IMR-90 (cell line): ENCODE measurements around the gene ABL1. TPM values are rescaled to one million over a fixed set of nuclear protein-coding genes. Genes with fewer than 3 reads are reported as not detected.

Experiments used
- ATAC-seq: fragments of 200-7000 bp; cut with Tn5 transposase; 2 replicates; pipeline ENCODE4 v1.9.1; 2020; ENCODE audit warnings: low read depth, mild to moderate bottlenecking, moderate library complexity
- BruUV-seq: library from RNA; stranded (reverse); fragments of 400-500 nt; replicated peaks from 2 replicates; lab custom pipeline; 2021; lab: Mats Ljungman, UMichigan
- CTCF ChIA-PET: fragments of 300-600 bp; formaldehyde crosslinking; extraction: SDS; loops from one replicate; lab custom pipeline; 2021; ENCODE audit warnings: antibody characterized with exemption; lab: Yijun Ruan, JAX
- POLR2A ChIA-PET: fragments of 300-600 bp; sonication (Branson Sonifier 250); formaldehyde crosslinking; loops from one replicate; lab custom pipeline; 2022; ENCODE audit warnings: antibody characterized with exemption; ENCODE audit not compliant: unreplicated experiment; lab: Charles Lee
- DNase-seq: peaks from one replicate; pipeline ENCODE4 v3.0.0; 2013
- H2AFZ ChIP-seq: replicated peaks from 2 replicates; pipeline ENCODE3; 2013; ENCODE audit warnings: low read length, mild to moderate bottlenecking; ENCODE audit not compliant: poor library complexity
- H2AK5ac ChIP-seq: 2 replicates; pipeline ENCODE4 v1.6.1; 2013; ENCODE audit warnings: low read depth, low read length, inconsistent platforms
- H2AK9ac ChIP-seq: replicated peaks from 2 replicates; pipeline ENCODE3; 2013; ENCODE audit warnings: mild to moderate bottlenecking, low read depth, low read length, moderate library complexity; ENCODE audit not compliant: poor library complexity
- H2BK120ac ChIP-seq: 2 replicates; pipeline ENCODE4 v1.6.1; 2013; ENCODE audit warnings: low read depth, low read length, inconsistent platforms
- H2BK15ac ChIP-seq: 3 replicates; pipeline ENCODE4 v1.6.1; 2013; ENCODE audit warnings: low read depth, low read length, inconsistent platforms
- H2BK20ac ChIP-seq: 2 replicates; pipeline ENCODE4 v1.6.1; 2013; ENCODE audit warnings: low read depth, mild to moderate bottlenecking, inconsistent platforms, low read length, moderate library complexity
- H2BK5ac ChIP-seq: 2 replicates; pipeline ENCODE4 v1.6.1; 2013; ENCODE audit warnings: mild to moderate bottlenecking, low read depth, low read length, inconsistent platforms; ENCODE audit not compliant: poor library complexity, severe bottlenecking
- H3K14ac ChIP-seq: replicated peaks from 2 replicates; pipeline ENCODE4 v1.6.1; 2013; ENCODE audit warnings: low read depth, low read length, inconsistent platforms
- H3K18ac ChIP-seq: 2 replicates; pipeline ENCODE4 v1.6.1; 2013; ENCODE audit warnings: low read depth, low read length, control low read depth
- H3K23ac ChIP-seq: 2 replicates; pipeline ENCODE4 v1.6.1; 2013; ENCODE audit warnings: low read depth, low read length, inconsistent platforms
- H3K27ac ChIP-seq: 2 replicates; pipeline ENCODE4 v1.5.1; 2013; ENCODE audit warnings: mild to moderate bottlenecking, control low read depth, low read length; ENCODE audit not compliant: insufficient read depth
- H3K27me3 ChIP-seq: 2 replicates; pipeline ENCODE4 v1.6.1; 2013; ENCODE audit warnings: low read length; ENCODE audit not compliant: control insufficient read depth, insufficient read depth
- H3K36me3 ChIP-seq: 2 replicates; pipeline ENCODE4 v1.6.1; 2013; ENCODE audit warnings: low read length, mixed read lengths; ENCODE audit not compliant: control insufficient read depth, insufficient read depth
- H3K4ac ChIP-seq: 2 replicates; pipeline ENCODE4 v1.6.1; 2013; ENCODE audit warnings: low read depth, low read length, inconsistent platforms
- H3K4me1 ChIP-seq: 2 replicates; pipeline ENCODE4 v1.6.1; 2013; ENCODE audit warnings: low read length, mixed read lengths; ENCODE audit not compliant: control insufficient read depth, insufficient read depth
- H3K4me2 ChIP-seq: 2 replicates; pipeline ENCODE4 v1.6.1; 2013; ENCODE audit warnings: low read depth, mild to moderate bottlenecking, control low read depth, low read length, moderate library complexity
- H3K4me3 ChIP-seq: 2 replicates; pipeline ENCODE4 v1.5.1; 2013; ENCODE audit warnings: low read depth, mild to moderate bottlenecking, control low read depth, low read length, moderate library complexity; ENCODE audit not compliant: insufficient read depth
- H3K56ac ChIP-seq: 2 replicates; pipeline ENCODE4 v1.6.1; 2013; ENCODE audit warnings: low read length, inconsistent platforms; ENCODE audit not compliant: insufficient read depth; ENCODE audit errors: extremely low read depth
- H3K79me1 ChIP-seq, 2 experiments: 2 replicates each; pipeline ENCODE4 v1.6.1; 2013; ENCODE audit warnings: low read length in 2 of 2, inconsistent platforms in 1 of 2, low read depth in 1 of 2
- H3K9ac ChIP-seq: 2 replicates; pipeline ENCODE4 v1.6.1; 2013; ENCODE audit warnings: low read depth, low read length, control low read depth
- H3K9me1 ChIP-seq: 2 replicates; pipeline ENCODE4 v1.6.1; 2013; ENCODE audit warnings: low read length, inconsistent platforms; ENCODE audit not compliant: insufficient read depth
- H3K9me3 ChIP-seq: 2 replicates; pipeline ENCODE4 v1.6.1; 2013; ENCODE audit warnings: low read length; ENCODE audit not compliant: control insufficient read depth, insufficient read depth
- H4K20me1 ChIP-seq: 2 replicates; pipeline ENCODE4 v1.6.1; 2013; ENCODE audit warnings: low read length, inconsistent platforms; ENCODE audit not compliant: insufficient read depth
- H4K5ac ChIP-seq: 2 replicates; pipeline ENCODE4 v1.6.1; 2013; ENCODE audit warnings: mild to moderate bottlenecking, low read depth, low read length, control low read depth
- H4K8ac ChIP-seq, 2 experiments: 2 replicates each; pipeline ENCODE4 v1.6.1; 2013; ENCODE audit warnings: low read depth in 2 of 2, low read length in 2 of 2, control low read depth in 1 of 2, inconsistent platforms in 1 of 2
- H4K91ac ChIP-seq: 2 replicates; pipeline ENCODE4 v1.6.1; 2013; ENCODE audit warnings: low read depth, low read length, inconsistent platforms; ENCODE audit not compliant: insufficient read depth
- BHLHE40 ChIP-seq: fragments of 150-350 bp; IDR thresholded peaks from 2 replicates; pipeline ENCODE4 v1.6.1; 2016; ENCODE audit warnings: mild to moderate bottlenecking, low read depth, low read length
- CEBPB ChIP-seq: IDR thresholded peaks from 2 replicates; pipeline ENCODE4 v1.6.1; 2012; ENCODE audit warnings: low read depth, low read length, improper control_type of control experiment
- CHD1 ChIP-seq: IDR thresholded peaks from 2 replicates; pipeline ENCODE4 v1.6.1; 2012; ENCODE audit warnings: low read depth, low read length, improper control_type of control experiment
- FOS ChIP-seq: fragments of 150-350 bp; IDR thresholded peaks from 2 replicates; pipeline ENCODE4 v1.6.1; 2016; ENCODE audit warnings: low read depth, low read length
- MAFK ChIP-seq: IDR thresholded peaks from 2 replicates; pipeline ENCODE4 v1.6.1; 2012; ENCODE audit warnings: low read depth, low read length, improper control_type of control experiment
- MAZ ChIP-seq: IDR thresholded peaks from 2 replicates; pipeline ENCODE4 v1.6.1; 2012; ENCODE audit warnings: low read depth, mild to moderate bottlenecking, low read length, improper control_type of control experiment, moderate library complexity, borderline replicate concordance
- NFE2L2 ChIP-seq: fragments of 150-350 bp; IDR thresholded peaks from 2 replicates; pipeline ENCODE4 v1.6.1; 2016; ENCODE audit warnings: low read depth, mild to moderate bottlenecking, low read length
- POLR2A ChIP-seq: IDR thresholded peaks from 2 replicates; pipeline ENCODE4 v1.6.1; 2012; ENCODE audit warnings: mild to moderate bottlenecking, low read depth, low read length
- RAD21 ChIP-seq: IDR thresholded peaks from 2 replicates; pipeline ENCODE4 v1.6.1; 2012; ENCODE audit warnings: low read length, improper control_type of control experiment
- RCOR1 ChIP-seq: IDR thresholded peaks from 2 replicates; pipeline ENCODE4 v1.6.1; 2012; ENCODE audit warnings: mild to moderate bottlenecking, low read length, improper control_type of control experiment; ENCODE audit not compliant: insufficient replicate concordance
- RFX5 ChIP-seq: IDR thresholded peaks from 2 replicates; pipeline ENCODE4 v1.8.0; 2012; ENCODE audit warnings: low read depth, mild to moderate bottlenecking, low read length, moderate library complexity
- SMC3 ChIP-seq: fragments of 150-350 bp; IDR thresholded peaks from 2 replicates; pipeline ENCODE4 v1.6.1; 2016; ENCODE audit warnings: low read depth, mild to moderate bottlenecking, antibody characterized with exemption, low read length, moderate library complexity
- WGBS, 2 experiments: methylation state at CpG; one replicate each; pipeline versions ENCODE4 v1.1.5 to v1.1.7; 2013; ENCODE audit warnings: missing lambda C conversion rate in 2 of 2; ENCODE audit not compliant: insufficient read length in 1 of 2; ENCODE audit errors: extremely low coverage in 2 of 2; 5-methylcytosine and 5-hydroxymethylcytosine counted together
- dilution Hi-C: fragments of 300-500 bp; cut with HindIII; formaldehyde crosslinking; loops from one replicate; pipeline ENCODE4 v1.14.3; 2018; ENCODE audit warnings: low sequenced_read_pairs; ENCODE audit not compliant: unreplicated experiment
- in situ Hi-C: fragments of 300-500 bp; cut with MboI; formaldehyde crosslinking; loops from 3 replicates; pipeline ENCODE4 v1.14.3; 2019; ENCODE audit warnings: low sequenced_read_pairs, inconsistent platforms, mixed read lengths
- intact Hi-C: fragments of 100-400 bp; cut with micrococcal nuclease; formaldehyde crosslinking; loops from 2 replicates; pipeline ENCODE4 v1.10.0; 2022
- polyA plus RNA-seq, 3 experiments: library from polyadenylated mRNA; depleted of rRNA; stranded (reverse); fragments of >200 nt; gene quantifications; 2 replicates each; pipeline ENCODE4 v1.2.3, GENCODE V29; 2012; ENCODE audit warnings: low replicate concordance in 1 of 3
- total RNA-seq: library from RNA; depleted of rRNA; stranded (reverse); fragments of >200 nt; gene quantifications from 2 replicates; pipeline ENCODE4 v1.2.3, GENCODE V29; 2012
- TF ChIP-seq, protein P1 (sequence below): fragments of 150-350 bp; IDR thresholded peaks from 2 replicates; pipeline ENCODE4 v1.6.1; 2016; ENCODE audit warnings: low read depth, mild to moderate bottlenecking, low read length, moderate library complexity, borderline replicate concordance
- TF ChIP-seq, protein P2 (sequence below): fragments of 150-350 bp; IDR thresholded peaks from 2 replicates; pipeline ENCODE4 v1.6.1; 2017; ENCODE audit warnings: mild to moderate bottlenecking, antibody characterized with exemption, low read length, low read depth
- TF ChIP-seq, protein P3 (sequence below): conservative IDR thresholded peaks from 2 replicates; pipeline ENCODE4 v1.5.1; 2012; ENCODE audit warnings: mild to moderate bottlenecking, low read depth, low read length, improper control_type of control experiment

Gene ABL1
- total and polyA plus RNA-seq, 2 of the 4 experiments (the other 2 are of a cell fraction) = 33.7 to 49.1 TPM

DNA sequence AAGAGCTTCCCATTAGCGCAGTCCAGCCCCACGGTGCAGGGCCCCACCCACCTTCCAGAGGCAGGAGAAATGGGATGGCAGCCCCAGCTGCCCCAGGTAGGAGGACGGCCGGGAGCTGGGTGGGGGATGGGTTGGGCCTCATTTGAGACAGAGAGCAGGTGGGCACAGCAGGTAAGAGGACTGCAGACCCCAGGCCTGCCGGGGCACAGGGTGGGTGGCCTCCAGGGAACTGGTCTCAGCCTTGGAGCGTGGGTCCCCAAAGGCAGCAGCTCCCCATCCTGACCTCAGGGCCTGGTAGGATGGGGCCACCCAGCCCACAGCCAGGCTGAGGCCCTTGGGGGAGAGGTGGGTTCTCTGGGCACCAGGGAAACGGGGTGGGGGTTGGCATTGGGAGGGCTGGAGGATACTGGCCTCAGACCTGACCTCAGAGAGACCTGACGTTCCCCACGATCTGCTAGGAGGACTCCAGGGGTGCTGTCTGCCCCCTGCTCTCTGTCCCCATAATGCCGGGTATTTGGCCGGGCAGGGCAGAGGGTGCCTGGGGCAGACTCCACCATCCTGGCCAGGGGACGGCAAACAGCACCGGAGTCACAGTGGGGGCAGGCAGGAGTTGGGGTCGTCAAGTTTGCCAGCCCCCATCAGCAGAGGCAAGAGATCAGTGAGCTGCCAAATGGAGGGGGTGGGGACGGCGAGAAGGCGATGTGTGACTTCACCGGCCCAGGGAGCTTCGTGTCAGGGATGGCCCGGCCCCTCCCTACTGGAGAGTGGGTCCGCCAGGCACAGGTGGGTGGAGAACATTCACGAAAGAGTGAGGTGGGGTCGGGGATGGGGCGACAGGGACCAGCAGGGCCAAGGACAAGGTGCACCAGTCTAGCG is 68.4 kb downstream of the ABL1 start:
- no peak overlapping the region for H2BK120ac ChIP-seq
- H3K23ac ChIP-seq = no peak overlapping the region
- 78% methylated on average over 8 of the region's 25 CpGs; no CpG with 5 or more reads in 1 of the 2 experiments for WGBS, 2 experiments
- ATAC-seq (no peak), DNase-seq (no peak)
- H3K4me3 ChIP-seq = no peak overlapping the region
- no peak overlapping the region for H3K4ac ChIP-seq
- H4K8ac ChIP-seq = no peak overlapping the region
- H3K9me1 ChIP-seq = no peaks in the 10 kb centered on the region
- no peak overlapping the region for H2AK5ac ChIP-seq
- no peak overlapping the region for H2BK15ac ChIP-seq
- H3K9me3 ChIP-seq = peaks cover 2% of the 10 kb centered on the region; the same call in 1 of the 2 replicates
- no TSS peak for BruUV-seq
- no peak overlapping the region for H3K56ac ChIP-seq
- H3K79me1 ChIP-seq = no peaks in the 10 kb centered on the region
- no peaks in the 10 kb centered on the region for H3K4me1 ChIP-seq
- no peak overlapping the region for H2AFZ ChIP-seq
- H2BK20ac ChIP-seq = no peak overlapping the region
- H3K4me2 ChIP-seq = no peak overlapping the region
- H3K18ac ChIP-seq = no peak overlapping the region
- dilution Hi-C loops (no loop called here), in situ Hi-C loops (no loop called here), intact Hi-C loops (no loop called here)
- no peak overlapping the region for H4K91ac ChIP-seq
- CTCF ChIA-PET = no interaction called here
- H3K36me3 ChIP-seq = no peaks in the 10 kb centered on the region
- H3K27me3 ChIP-seq = peaks cover 2% of the 10 kb centered on the region; the same call in 1 of the 2 replicates
- no peak overlapping the region for H3K14ac ChIP-seq
- H4K5ac ChIP-seq = no peak overlapping the region
- peaks cover 4% of the 10 kb centered on the region; the same call in 1 of the 2 replicates for H4K20me1 ChIP-seq
- no peak overlapping the region for H3K9ac ChIP-seq
- no peak overlapping the region for H2AK9ac ChIP-seq
- H3K27ac ChIP-seq = no peak overlapping the region
- no peak overlapping the region for H2BK5ac ChIP-seq
- POLR2A ChIA-PET = no interaction called here
- TF ChIP-seq RAD21 (no peak), SMC3 (no peak), CEBPB (no peak), RFX5 (no peak), POLR2A (no peak), FOS (no peak), RCOR1 (no peak), BHLHE40 (no peak), NFE2L2 (no peak), MAFK (no peak), CHD1 (no peak), MAZ (no peak)
- TF ChIP-seq, protein P1, sequence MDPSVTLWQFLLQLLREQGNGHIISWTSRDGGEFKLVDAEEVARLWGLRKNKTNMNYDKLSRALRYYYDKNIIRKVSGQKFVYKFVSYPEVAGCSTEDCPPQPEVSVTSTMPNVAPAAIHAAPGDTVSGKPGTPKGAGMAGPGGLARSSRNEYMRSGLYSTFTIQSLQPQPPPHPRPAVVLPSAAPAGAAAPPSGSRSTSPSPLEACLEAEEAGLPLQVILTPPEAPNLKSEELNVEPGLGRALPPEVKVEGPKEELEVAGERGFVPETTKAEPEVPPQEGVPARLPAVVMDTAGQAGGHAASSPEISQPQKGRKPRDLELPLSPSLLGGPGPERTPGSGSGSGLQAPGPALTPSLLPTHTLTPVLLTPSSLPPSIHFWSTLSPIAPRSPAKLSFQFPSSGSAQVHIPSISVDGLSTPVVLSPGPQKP = no peak
- TF ChIP-seq, protein P2, sequence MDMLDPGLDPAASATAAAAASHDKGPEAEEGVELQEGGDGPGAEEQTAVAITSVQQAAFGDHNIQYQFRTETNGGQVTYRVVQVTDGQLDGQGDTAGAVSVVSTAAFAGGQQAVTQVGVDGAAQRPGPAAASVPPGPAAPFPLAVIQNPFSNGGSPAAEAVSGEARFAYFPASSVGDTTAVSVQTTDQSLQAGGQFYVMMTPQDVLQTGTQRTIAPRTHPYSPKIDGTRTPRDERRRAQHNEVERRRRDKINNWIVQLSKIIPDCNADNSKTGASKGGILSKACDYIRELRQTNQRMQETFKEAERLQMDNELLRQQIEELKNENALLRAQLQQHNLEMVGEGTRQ = no peak
- TF ChIP-seq, protein P3, sequence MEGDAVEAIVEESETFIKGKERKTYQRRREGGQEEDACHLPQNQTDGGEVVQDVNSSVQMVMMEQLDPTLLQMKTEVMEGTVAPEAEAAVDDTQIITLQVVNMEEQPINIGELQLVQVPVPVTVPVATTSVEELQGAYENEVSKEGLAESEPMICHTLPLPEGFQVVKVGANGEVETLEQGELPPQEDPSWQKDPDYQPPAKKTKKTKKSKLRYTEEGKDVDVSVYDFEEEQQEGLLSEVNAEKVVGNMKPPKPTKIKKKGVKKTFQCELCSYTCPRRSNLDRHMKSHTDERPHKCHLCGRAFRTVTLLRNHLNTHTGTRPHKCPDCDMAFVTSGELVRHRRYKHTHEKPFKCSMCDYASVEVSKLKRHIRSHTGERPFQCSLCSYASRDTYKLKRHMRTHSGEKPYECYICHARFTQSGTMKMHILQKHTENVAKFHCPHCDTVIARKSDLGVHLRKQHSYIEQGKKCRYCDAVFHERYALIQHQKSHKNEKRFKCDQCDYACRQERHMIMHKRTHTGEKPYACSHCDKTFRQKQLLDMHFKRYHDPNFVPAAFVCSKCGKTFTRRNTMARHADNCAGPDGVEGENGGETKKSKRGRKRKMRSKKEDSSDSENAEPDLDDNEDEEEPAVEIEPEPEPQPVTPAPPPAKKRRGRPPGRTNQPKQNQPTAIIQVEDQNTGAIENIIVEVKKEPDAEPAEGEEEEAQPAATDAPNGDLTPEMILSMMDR = no peak
